Pancreas (tissue), 10 donors: ENCODE measurements around the gene KLF11. TPM values are rescaled to one million over a fixed set of nuclear protein-coding genes. Genes with fewer than 3 reads are reported as not detected.

Experiments
- ATAC-seq, 4 donors: fragments of 200-7000 bp; cut with Tn5 transposase; one replicate each; pipeline versions ENCODE4 v1.8.0 to v1.9.1; 2020; ENCODE audit warnings: mild to moderate bottlenecking in 4 of 4, moderate library complexity in 4 of 4
- DNase-seq, 6 donors: peaks; one replicate each; pipeline ENCODE4 v3.0.0-alpha.2; 2020
- FAIRE-seq: peaks from 2 replicates; lab custom pipeline; 2012; peaks lifted over from hg19 to GRCh38; lab: Jason Lieb, UNC
- H3K27ac ChIP-seq, 4 donors: fragments of 200-600 bp; sonication (generic); 1 replicate in 3 of 4; 2 replicates in 1 of 4; pipeline versions ENCODE4 v1.5.0 to v1.8.0; 2020
- H3K27me3 ChIP-seq, 4 donors: fragments of 200-600 bp; one replicate each; pipeline ENCODE4 v1.8.0; 2021
- H3K36me3 ChIP-seq, 3 donors: fragments of 200-600 bp; sonication (generic) in 1 of 3; one replicate each; pipeline versions ENCODE4 v1.5.0 to v1.8.0; 2020 to 2021
- H3K4me1 ChIP-seq, 3 donors: fragments of 200-600 bp; one replicate each; pipeline ENCODE4 v1.8.0; 2021
- H3K4me3 ChIP-seq, 4 donors: fragments of 200-600 bp; sonication (generic) in 2 of 4; one replicate each; pipeline versions ENCODE4 v1.5.0 to v1.8.0; 2020 to 2021
- H3K9me3 ChIP-seq, 4 donors: fragments of 200-600 bp; one replicate each; pipeline ENCODE4 v1.8.0; 2021
- WGBS, 2 donors: extraction: QIAGEN DNeasy Blood & Tissue Kit; methylation state at CpG; one replicate each; pipeline ENCODE4 v1.1.7; 2013; 5-methylcytosine and 5-hydroxymethylcytosine counted together
- intact Hi-C, 3 donors: fragments of 100-400 bp; cut with DNase I; formaldehyde crosslinking; loops; one replicate each; pipeline versions ENCODE4 v1.11.1 to v1.14.2; 2022
- polyA plus RNA-seq, 2 donors: library from polyadenylated mRNA; stranded (reverse); fragments of 200-250 nt; gene quantifications; one replicate each; pipeline ENCODE4 v1.2.3, GENCODE V29; 2013
- total RNA-seq, 6 donors: library from RNA; stranded (reverse); fragmentation: NEBNext Ultra II Directional in 4 of 6; extraction: Animal tissue kit (Norgen Biotek cat#: 25700) in 4 of 6; gene quantifications; one replicate each; pipeline versions ENCODE4 v1.2.1 to v1.2.4, GENCODE V29; 2021 to 2023
- TF ChIP-seq, protein P1 (sequence below), 4 donors: fragments of 200-600 bp; sonication (generic) in 3 of 4; IDR thresholded peaks; one replicate each; pipeline versions ENCODE4 v1.5.0 to v1.8.0; 2021; ENCODE audit warnings: antibody characterized with exemption in 4 of 4
- donor health status: healthy with polysubstance abuse.
- donor health status: DM: no; HTN: no; CAD: no; lungs with moderate emphysema.
- donor health status: DM: no; HTN: no; CAD: no.
- donor health status: control.
- donor health status: control.
- donor health status: Bipolar disorder and iron deficiency.
- donor health status: DM: yes; HTN: yes; CAD: no.
- donor health status: DM: no; HTN: no; CAD: no.
- donor health status: DM: no; HTN: no; CAD: no.
- donor health status: DM: yes; HTN: yes; CAD: no.

The KLF11 gene
- total RNA-seq: 10 to 100 TPM; 17.3 to 41.2 (median 27.0) TPM
- 10 to 100 TPM in 1 of 2 donors, 1 to 10 TPM in 1; 6.4 to 16.4 TPM for polyA plus RNA-seq

DNA sequence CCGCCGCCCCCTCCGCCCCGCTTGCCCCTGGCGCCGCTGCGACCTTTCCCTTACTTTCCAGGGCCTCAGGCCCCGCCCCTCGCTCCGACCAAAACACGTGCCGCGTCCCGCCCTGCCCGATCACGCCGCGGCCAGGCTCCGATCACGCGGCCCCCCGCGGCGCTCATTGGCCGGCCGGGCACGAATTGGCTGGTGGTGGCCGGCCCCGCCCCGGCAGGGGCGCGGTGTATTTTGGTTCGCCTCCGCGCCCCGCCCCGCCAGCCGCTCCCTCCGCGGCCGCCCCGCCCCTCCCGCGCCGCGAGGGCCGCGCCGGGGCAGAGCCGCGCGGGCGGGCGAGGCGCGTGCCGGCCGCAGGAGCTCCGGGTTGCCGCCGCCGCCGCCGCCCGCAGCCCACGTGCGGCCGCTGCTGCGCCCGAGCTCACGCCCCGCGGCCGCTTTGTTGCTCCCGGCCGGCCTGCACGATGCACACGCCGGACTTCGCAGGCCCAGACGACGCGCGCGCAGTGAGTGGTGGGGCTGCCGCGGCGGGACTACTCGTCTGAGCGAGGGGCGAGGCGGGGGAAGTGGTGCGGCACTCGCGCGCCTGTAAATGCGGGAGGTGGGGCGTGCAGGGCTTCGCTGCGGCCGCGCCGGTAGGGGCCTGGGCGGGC is at the start of gene KLF11:
KLF11 (plus strand) TSS at position 295 of the 650 bp plus-strand sequence; CDS start at position 462, 167 bp downstream.
- TF ChIP-seq, protein P1, sequence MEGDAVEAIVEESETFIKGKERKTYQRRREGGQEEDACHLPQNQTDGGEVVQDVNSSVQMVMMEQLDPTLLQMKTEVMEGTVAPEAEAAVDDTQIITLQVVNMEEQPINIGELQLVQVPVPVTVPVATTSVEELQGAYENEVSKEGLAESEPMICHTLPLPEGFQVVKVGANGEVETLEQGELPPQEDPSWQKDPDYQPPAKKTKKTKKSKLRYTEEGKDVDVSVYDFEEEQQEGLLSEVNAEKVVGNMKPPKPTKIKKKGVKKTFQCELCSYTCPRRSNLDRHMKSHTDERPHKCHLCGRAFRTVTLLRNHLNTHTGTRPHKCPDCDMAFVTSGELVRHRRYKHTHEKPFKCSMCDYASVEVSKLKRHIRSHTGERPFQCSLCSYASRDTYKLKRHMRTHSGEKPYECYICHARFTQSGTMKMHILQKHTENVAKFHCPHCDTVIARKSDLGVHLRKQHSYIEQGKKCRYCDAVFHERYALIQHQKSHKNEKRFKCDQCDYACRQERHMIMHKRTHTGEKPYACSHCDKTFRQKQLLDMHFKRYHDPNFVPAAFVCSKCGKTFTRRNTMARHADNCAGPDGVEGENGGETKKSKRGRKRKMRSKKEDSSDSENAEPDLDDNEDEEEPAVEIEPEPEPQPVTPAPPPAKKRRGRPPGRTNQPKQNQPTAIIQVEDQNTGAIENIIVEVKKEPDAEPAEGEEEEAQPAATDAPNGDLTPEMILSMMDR (IDR thresholded peaks at IDR 0.05): no peak
- H3K27me3 ChIP-seq: no peaks in the 10 kb centered on the region
- WGBS, 2 donors: 1% methylated on average over 45 to 103 of the region's 104 CpGs
- no peak for FAIRE-seq
- intact Hi-C loops: no loop called here
- peaks cover 48 to 55% (median 53%) of the 10 kb centered on the region in 3 donors for H3K4me1 ChIP-seq
- peak within 1 kb of the TSS; percentile 97 to 98 (median 98) for H3K27ac ChIP-seq
- ATAC-seq: peak; percentile 57 to 71 (median 64)
- peak within 1 kb of the TSS; percentile 40 to 74 (median 57) for H3K4me3 ChIP-seq
- H3K9me3 ChIP-seq: no peaks in the 10 kb centered on the region
- DNase-seq: peak; percentile 93 to 99 (median 96)
- peaks cover 0 to 15% (median 7%) of the 10 kb centered on the region in 3 donors for H3K36me3 ChIP-seq

DNA sequence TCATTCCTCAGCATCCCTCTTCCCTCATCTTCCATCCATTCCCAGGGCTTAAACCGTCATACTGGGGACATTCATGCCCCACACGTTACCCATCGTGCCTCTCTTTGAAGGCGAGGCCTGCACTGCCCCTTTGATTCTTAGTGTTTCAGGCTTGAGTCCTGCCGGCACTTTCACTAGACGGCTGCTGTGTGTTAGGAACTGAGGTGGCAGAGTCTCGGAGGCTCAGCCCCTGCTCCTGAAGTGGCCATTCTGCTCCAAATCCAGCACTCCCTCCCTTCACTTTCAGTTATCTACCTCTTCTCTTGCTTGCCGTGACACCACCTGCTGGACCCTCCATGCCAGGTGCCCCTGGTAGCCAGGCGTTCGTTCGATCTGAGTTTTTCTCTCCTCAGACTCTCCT is 48.9 kb upstream of the KLF11 start:
- H3K27ac ChIP-seq: no peak overlapping the region
- TF ChIP-seq, protein P1 (IDR thresholded peaks at IDR 0.05): no peak
- H3K4me3 ChIP-seq: no peak overlapping the region
- DNase-seq (no peak), ATAC-seq (no peak), FAIRE-seq (no peak)
- peaks cover 0 to 7% (median 0%) of the 10 kb centered on the region in 3 donors for H3K4me1 ChIP-seq
- H3K27me3 ChIP-seq: no peaks in the 10 kb centered on the region
- H3K36me3 ChIP-seq: no peaks in the 10 kb centered on the region
- H3K9me3 ChIP-seq: no peaks in the 10 kb centered on the region
- WGBS, 2 donors: 94 to 97% methylated on average over 11 of the region's 11 CpGs
- intact Hi-C loops: no loop called here

DNA sequence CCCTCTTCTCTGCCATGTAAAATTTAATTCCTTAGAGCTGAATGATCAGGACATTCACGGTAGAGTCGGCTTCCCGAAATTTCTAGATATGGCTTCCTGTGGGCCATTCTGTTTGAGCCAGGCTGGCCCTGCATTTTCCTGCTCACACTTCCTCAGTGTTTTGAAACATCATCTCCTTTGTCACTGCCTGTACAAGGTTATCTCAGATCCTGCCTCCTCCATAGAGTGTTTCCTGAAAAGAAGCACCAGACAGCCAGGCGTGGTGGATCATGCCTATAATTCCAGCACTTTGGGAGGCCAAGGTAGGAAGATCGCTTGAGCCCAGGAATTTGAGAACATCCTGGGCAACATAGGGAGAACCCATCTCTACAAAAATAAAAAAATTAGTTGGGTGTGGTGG is 48.3 kb upstream of the KLF11 start:
- no peak overlapping the region for H3K27ac ChIP-seq
- TF ChIP-seq, protein P1 (IDR thresholded peaks at IDR 0.05): no peak
- H3K36me3 ChIP-seq: no peaks in the 10 kb centered on the region
- WGBS, 2 donors: 86 to 93% methylated on average over 5 of the region's 5 CpGs
- ATAC-seq (no peak), DNase-seq (no peak), FAIRE-seq (no peak)
- H3K27me3 ChIP-seq: no peaks in the 10 kb centered on the region
- H3K4me1 ChIP-seq: peaks cover 0 to 7% (median 0%) of the 10 kb centered on the region in 3 donors
- intact Hi-C loops: no loop called here
- no peak overlapping the region for H3K4me3 ChIP-seq
- no peaks in the 10 kb centered on the region for H3K9me3 ChIP-seq

DNA sequence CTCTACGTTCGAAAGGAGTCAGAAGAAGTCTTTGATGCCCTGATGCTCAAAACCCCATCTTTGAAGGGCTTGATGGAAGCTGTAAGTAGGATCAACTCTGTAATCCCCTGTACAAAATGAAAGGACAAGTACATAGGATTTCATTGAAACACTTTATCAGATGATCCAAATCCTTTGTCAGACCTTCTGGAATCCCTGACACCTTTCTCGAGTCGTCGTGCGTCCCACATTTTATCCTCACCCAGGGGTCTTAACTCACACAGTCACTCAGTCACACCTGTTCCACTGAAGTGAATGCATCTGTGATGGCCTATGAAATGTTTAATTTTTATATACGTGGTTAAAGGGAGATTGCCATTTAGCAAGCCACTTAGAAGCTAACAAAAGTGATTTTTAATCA is 47.0 kb upstream of the KLF11 start:
- Histone ChIP-seq H3K27ac (no peak overlapping the region), H3K27me3 (no peaks in the 10 kb centered on the region), H3K4me3 (no peak overlapping the region), H3K4me1 (peaks cover 0 to 7% (median 0%) of the 10 kb centered on the region in 3 donors), H3K9me3 (no peaks in the 10 kb centered on the region), H3K36me3 (no peaks in the 10 kb centered on the region)
- ATAC-seq (no peak), FAIRE-seq (no peak), DNase-seq (no peak)
- TF ChIP-seq, protein P1 (IDR thresholded peaks at IDR 0.05): no peak
- 87 to 90% methylated on average over 7 of the region's 7 CpGs for WGBS, 2 donors
- intact Hi-C loops: no loop called here

DNA sequence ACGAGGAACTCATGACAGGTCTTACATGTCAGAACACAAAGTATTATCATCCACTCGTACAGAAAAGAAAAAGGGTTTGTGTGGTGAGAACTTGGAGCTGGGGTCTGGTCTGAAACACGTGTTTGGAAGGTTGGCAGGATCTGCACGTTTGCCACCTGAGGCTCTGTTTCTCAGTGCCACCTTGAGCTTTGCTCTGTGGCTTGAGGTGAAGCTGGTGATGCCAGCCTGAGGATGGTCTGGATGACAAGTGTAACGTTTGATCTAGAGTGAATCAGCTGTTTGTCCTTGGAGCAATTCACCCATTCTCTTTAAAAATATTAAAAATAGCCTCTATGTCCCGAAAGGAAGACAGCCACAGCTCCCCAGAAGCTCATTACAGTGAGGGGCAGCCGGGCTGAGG is 45.4 kb upstream of the KLF11 start:
- WGBS, 2 donors: 55 to 62% methylated on average over 7 of the region's 7 CpGs
- TF ChIP-seq, protein P1 (IDR thresholded peaks at IDR 0.05): no peak
- H3K27ac ChIP-seq: no peak overlapping the region

More for the DNA sequence above, 45.4 kb upstream of the KLF11 start:
- intact Hi-C loops: no loop called here
- peaks cover 0 to 4% (median 0%) of the 10 kb centered on the region in 3 donors for H3K4me1 ChIP-seq
- no peak overlapping the region for H3K4me3 ChIP-seq
- ATAC-seq: no peak
- no peaks in the 10 kb centered on the region for H3K27me3 ChIP-seq
- DNase-seq: no peak
- H3K9me3 ChIP-seq: no peaks in the 10 kb centered on the region
- FAIRE-seq: no peak
- H3K36me3 ChIP-seq: no peaks in the 10 kb centered on the region
